Stimulated activated CD8-positive, alpha-beta memory T cell treated with anti-CD3 and anti-CD28 coated beads, Interleukin-4, amount 100 ng/mL, for 48 hours (primary cell): Measurements from ENCODE around the gene AMBRA1.

Source experiments
- DNase-seq: peaks from one replicate; pipeline ENCODE4 v3.0.0-alpha.2; 2020

The AMBRA1 gene

DNA sequence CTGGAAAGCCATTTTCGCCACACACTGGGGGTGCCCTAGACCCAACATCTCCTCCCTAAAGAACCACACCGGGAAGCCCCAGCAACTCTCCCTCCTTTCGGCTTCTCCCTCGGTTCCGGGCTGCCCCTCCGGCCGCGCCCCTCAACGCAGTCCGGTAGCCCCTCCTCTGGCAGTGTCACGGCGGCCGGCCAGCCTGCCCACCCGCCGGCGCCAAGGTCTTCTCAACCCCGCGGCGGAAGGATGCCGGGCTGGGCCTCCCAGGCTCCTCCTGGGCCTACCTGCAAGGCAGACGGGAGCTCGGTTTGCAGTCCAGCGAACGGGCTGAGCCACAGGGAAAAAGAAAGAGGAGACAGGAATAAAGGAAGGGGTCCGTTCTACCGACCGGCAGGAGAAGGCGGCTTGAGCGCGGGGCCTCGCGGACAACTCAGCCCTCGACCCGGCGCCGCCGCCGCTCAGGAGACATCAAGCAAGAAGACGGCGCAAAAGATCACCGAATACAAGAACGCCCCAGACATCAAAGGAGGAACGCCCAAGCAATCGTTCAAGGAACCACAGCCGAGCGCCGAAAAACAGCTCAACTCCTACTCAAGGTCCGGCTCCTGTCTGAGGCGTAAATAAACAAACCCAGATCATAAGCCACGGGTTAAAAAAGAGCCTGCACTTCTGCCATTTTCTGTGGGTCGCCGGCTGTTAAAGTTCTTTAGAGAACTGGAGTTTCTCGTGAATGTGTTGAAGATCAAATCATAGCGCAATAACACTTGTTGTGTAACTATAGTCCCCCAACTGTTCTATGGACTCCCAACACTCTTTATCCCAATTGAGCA lies at the start of gene AMBRA1:
AMBRA1 (minus strand) TSS at position 474 of the 824 bp plus-strand sequence. CDS start 45,643 bp downstream, outside the sequence.
- peak; percentile 91 for DNase-seq

GRCh38 chr11:46643531-46643930 lies 49.7 kb upstream of the AMBRA1 start:
- DNase-seq, result no peak

DNA sequence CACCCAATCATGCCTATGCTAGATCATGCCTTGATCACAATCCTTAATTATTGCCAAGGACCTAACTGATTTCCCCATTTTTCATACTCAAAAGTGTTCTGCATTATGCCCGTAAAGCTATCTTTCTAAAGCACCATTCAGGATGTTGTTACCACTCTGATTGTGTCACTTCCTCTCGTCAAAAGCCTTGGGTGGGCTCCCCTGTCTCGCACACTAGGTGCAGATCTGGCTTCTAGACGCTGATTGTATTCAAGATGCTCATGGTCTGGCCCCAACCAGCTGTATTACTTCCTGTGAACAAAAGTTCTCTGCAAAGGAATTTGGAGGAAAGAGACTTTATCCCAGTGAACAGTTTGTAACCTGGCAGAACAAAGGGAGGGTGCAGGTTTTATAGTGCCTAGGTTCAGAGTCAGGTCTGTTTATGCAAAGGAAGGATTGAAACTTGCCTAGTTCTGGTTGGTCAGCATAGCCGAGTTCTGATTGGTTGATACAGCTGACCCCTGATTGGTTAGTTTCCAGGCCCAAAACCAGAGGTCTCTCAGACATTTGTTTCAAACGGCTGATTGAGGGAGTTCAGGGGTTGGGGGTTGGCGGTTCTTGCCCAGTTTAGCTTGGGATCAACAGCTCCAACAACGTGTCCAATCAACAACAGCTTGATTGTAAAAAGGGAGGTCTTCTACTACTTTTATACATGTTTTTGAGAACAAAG lies 49.0 kb upstream of the AMBRA1 start:
- DNase-seq, result no peak

- no peak for DNase-seq
Measured at GRCh38 chr11:46641639-46642038, 47.8 kb upstream of the AMBRA1 start.

GRCh38 chr11:46640036-46640788 lies 46.4 kb upstream of the AMBRA1 start:
- DNase-seq, result no peak

DNA sequence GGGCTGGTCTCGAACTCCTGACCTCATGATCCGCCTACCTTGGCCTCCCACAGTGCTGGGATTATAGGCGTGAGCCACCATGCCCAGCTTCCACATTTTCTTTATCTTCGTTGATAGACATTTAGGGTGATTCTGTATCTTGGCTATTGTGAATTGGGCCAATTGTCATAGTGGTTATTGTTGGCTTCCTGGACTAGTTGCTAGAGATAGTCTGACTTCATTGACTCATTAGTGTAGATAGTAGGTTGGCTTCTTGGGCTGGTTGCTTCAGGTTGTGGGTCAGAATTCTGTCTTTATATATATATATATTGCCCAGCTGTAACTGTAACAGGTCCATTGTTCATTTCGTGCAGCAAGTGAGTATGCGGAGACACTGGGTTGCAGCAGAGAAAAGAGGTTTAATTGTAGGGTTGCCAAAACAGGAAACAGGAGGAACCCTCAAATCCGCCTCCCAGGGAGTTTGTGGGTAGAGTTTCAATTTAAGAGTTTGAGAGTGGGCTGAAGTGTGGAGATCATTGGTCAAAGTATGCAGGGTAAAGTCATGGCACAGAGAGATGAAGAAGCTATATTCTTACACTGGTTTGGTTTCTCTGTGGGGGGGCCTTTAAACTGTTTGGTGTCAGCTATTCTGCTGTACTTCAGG lies 45.5 kb upstream of the AMBRA1 start:
- no peak for DNase-seq

GRCh38 chr11:46637546-46637945 lies 43.7 kb upstream of the AMBRA1 start:
- no peak for DNase-seq

DNA sequence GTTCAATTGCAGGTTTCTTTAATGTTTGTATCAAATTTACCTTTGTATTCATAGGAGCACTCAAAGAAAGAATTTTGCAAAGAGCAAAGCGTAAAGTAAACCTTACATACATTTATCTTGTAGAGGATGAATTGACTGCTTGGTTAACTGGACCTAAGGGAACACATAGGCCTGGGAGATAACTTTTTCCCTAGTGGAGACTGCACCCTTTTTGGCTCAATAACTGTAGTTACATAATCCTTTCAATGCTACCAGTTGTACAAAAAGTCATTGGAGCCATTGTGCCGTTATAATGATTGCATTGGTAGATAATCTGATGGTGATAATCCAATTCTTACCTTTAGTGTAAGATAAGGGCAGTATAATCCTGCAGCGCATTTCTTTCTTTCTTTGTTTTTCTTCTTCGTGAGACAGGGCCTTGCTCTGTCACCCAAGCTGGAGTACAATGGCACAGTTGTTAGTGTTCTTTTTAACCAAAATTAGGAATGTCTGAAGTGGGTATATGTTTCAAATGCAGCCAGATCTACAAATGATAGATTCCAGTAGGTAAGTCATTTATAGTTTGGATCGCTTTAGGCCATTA lies 41.8 kb upstream of the AMBRA1 start:
- DNase-seq, result no peak

GRCh38 chr11:46633291-46634217 lies 39.7 kb upstream of the AMBRA1 start:
- no peak for DNase-seq

- DNase-seq, result no peak
Measured at GRCh38 chr11:46632502-46632901, 38.7 kb upstream of the AMBRA1 start.

GRCh38 chr11:46631676-46632075 lies 37.9 kb upstream of the AMBRA1 start:
- DNase-seq, result no peak

- no peak for DNase-seq
Measured at GRCh38 chr11:46630237-46630636, 36.4 kb upstream of the AMBRA1 start.

DNA sequence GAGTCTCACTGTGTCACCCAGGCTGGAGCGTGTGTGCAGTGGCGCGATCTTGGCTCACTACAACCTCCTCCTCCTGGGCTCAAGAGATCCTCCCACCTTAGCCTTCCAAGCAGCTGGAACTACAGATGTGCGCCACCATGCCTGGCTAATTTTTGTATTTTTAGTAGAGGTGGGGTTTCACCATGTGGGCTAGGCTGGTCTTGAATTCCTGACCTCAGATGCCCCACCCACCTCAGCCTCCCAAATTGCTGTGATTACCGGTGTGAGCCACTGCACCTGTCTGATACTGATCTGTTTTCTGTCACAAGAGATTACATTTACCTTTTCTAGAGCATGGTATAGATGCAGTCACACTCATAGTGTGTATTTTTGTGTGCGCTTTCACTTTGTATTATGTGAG lies 35.1 kb upstream of the AMBRA1 start:
- DNase-seq, result no peak

- DNase-seq, result no peak
Measured at GRCh38 chr11:46625406-46625805, 31.6 kb upstream of the AMBRA1 start.

DNA sequence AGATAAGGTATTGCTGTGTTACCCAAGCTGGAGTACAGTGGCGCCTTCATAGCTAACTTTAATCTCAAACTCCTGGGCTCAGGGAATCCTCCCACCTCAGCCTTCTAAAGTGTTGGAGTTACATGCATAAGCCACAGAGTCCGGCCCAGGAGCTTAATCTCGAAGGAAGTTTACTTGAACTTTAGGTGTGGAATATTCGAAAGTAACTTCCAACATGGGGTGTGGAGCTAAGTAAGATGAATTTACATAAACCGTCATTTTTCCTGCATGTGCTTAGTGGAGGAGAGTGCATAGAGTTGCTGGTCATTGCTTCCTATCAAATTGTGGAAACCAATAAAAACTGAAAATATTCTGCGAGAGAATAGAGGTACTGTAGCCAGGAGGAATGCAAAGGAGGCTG lies 25.0 kb upstream of the AMBRA1 start:
- no peak for DNase-seq

DNA sequence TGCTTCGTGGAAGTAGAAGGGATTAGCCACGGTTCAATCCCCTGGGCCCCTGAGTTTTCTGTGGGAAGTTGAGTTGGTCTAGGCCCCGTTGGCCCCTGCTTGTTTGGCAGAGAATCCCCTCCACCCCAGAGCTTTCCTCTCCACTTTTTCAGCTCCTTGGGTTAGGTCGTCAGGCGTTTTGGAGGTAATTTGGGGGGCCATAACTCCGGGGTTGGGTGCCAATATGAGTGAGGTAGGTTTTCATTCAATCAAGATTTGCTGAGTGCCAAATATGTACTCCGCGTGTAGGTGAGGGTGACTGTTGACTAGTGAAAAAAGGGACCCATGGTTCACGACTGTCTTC lies 24.1 kb upstream of the AMBRA1 start:
- no peak for DNase-seq

DNA sequence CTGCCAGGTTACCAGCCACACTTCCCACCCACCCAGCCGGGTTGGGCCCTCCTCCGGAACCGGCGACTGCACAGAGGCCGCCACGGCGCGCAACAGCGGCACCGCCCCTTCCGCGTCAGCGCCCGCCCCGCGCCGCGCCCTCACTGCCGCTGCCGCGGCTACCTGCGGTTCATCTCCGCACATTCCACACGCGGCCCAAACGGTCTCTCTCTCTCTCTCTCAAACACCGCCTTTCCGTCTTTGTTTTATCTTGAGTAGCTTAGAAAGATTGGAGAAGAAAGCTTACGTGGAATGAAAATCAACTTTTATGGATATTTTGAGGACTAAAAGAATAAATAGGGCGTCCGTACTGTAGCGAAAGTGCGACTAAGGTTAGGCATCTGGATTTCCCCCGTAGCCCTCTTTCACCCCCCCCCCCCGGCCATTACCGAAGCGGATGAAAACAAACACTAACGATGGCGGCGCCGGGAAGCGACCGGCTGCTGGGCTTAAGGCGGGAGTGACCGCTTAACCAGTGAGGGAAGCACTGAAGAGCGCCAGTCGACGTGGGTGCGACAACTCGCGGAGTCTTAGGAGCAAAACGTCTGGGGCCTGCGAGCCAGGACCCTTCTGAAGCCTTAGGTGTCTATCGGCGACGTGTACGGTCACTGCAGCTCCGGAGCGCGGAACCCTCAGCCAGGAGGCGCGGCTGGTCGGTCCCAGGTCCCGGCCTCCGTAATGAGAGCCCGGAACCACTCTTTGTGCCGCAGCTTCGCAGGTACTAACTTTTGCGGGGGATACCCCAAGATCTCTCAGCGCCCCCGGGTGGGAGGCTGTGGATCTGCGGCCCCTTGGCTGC lies 23.5 kb upstream of the AMBRA1 start, which contains the start of the genes ATG13 and HARBI1:
ATG13 (plus strand) TSS at position 420 of the 838 bp plus-strand sequence. CDS start 26,739 bp downstream, outside the sequence.
HARBI1 (minus strand) TSS at position 94 of the 838 bp plus-strand sequence. CDS start 990 bp downstream, outside the sequence.
- DNase-seq, result peak; percentile 95

DNA sequence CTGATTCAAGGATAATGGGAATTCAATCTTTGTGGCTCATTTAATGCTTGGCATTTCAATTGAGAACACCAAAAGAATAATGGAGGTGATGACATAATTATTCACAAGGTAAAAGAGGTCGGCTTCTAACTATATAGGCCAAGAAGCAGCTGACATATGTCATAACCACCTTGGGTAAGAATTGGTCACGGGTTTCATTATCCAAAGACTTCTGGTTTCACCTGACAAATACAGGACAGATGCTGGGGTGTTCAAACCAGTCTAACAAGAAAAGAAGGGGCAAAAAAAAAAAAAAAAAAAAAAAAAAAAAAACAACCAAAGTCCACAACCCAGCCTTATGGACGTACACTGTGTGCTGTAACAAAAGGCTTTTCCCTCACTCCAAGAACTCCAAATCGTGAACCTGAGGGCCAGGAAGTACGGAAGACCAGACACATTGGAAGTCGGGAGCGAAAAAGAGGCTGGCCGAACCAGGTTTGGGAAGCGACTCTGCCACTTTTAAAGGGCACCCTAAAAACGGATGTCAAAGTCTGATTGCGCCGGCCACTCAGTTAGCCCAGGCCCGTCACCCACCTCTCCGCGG lies 22.8 kb upstream of the AMBRA1 start:
- DNase-seq, result no peak

- DNase-seq, result no peak
Measured at GRCh38 chr11:46615756-46616155, 21.9 kb upstream of the AMBRA1 start.

GRCh38 chr11:46612326-46612725 lies 18.5 kb upstream of the AMBRA1 start:
- no peak for DNase-seq
